Measurements from ENCODE around the gene SEC24D. TPM values are rescaled to one million over a fixed set of nuclear protein-coding genes. Genes with fewer than 3 reads are reported as not detected.

SEC24D gene
- total RNA-seq, 1 experiment from 2014 or later = 13.4 TPM

GRCh38 chr4:118769161-118769560 lies 66.8 kb downstream of the SEC24D start:
- H3K4me1 ChIP-seq (ENCODE audit: control insufficient read depth, insufficient read depth, low read length) = no peaks in the 10 kb centered on the region
- no peak overlapping the region for H3K4me3 ChIP-seq (ENCODE audit: low read depth in 2 of 2, low read length in 2 of 2)
- DNase-seq (ENCODE audit: low read depth, low spot score) = no peak
- in situ Hi-C loops (cut with HindIII; ENCODE audit: low pct_unique_long_range_greater_than_20kb, low sequenced_read_pairs) (no loop called here), intact Hi-C loops (cut with micrococcal nuclease; ENCODE audit: unreplicated experiment) (no loop called here)
- POLR2A ChIA-PET = no interaction called here
- CTCF ChIA-PET = no interaction called here
- TF ChIP-seq, protein P1, sequence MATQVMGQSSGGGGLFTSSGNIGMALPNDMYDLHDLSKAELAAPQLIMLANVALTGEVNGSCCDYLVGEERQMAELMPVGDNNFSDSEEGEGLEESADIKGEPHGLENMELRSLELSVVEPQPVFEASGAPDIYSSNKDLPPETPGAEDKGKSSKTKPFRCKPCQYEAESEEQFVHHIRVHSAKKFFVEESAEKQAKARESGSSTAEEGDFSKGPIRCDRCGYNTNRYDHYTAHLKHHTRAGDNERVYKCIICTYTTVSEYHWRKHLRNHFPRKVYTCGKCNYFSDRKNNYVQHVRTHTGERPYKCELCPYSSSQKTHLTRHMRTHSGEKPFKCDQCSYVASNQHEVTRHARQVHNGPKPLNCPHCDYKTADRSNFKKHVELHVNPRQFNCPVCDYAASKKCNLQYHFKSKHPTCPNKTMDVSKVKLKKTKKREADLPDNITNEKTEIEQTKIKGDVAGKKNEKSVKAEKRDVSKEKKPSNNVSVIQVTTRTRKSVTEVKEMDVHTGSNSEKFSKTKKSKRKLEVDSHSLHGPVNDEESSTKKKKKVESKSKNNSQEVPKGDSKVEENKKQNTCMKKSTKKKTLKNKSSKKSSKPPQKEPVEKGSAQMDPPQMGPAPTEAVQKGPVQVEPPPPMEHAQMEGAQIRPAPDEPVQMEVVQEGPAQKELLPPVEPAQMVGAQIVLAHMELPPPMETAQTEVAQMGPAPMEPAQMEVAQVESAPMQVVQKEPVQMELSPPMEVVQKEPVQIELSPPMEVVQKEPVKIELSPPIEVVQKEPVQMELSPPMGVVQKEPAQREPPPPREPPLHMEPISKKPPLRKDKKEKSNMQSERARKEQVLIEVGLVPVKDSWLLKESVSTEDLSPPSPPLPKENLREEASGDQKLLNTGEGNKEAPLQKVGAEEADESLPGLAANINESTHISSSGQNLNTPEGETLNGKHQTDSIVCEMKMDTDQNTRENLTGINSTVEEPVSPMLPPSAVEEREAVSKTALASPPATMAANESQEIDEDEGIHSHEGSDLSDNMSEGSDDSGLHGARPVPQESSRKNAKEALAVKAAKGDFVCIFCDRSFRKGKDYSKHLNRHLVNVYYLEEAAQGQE (IDR thresholded peaks at IDR 0.05; ENCODE audit: insufficient read depth in 1 of 2, low read depth in 2 of 2, low read length in 1 of 2) = no peak
- TF ChIP-seq POLR2AphosphoS5 (IDR thresholded peaks at IDR 0.05; ENCODE audit: low read depth, low read length) (no peak), TCF7L2 (IDR thresholded peaks at IDR 0.05; ENCODE audit: low read depth, low read length) (no peak), SIN3A (IDR thresholded peaks at IDR 0.05; ENCODE audit: borderline replicate concordance, insufficient read depth, low read depth, low read length) (no peak)
- TF ChIP-seq, protein P2, sequence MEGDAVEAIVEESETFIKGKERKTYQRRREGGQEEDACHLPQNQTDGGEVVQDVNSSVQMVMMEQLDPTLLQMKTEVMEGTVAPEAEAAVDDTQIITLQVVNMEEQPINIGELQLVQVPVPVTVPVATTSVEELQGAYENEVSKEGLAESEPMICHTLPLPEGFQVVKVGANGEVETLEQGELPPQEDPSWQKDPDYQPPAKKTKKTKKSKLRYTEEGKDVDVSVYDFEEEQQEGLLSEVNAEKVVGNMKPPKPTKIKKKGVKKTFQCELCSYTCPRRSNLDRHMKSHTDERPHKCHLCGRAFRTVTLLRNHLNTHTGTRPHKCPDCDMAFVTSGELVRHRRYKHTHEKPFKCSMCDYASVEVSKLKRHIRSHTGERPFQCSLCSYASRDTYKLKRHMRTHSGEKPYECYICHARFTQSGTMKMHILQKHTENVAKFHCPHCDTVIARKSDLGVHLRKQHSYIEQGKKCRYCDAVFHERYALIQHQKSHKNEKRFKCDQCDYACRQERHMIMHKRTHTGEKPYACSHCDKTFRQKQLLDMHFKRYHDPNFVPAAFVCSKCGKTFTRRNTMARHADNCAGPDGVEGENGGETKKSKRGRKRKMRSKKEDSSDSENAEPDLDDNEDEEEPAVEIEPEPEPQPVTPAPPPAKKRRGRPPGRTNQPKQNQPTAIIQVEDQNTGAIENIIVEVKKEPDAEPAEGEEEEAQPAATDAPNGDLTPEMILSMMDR (IDR thresholded peaks at IDR 0.05) = no peak
- no TSS peak for BruUV-seq (replicated peaks)
- no peaks in the 10 kb centered on the region for H3K9me3 ChIP-seq (ENCODE audit: control insufficient read depth, insufficient read depth, low read depth, low read length)
- peaks cover 3% of the 10 kb centered on the region; the same call in 1 of the 2 replicates for H3K36me3 ChIP-seq (ENCODE audit: control insufficient read depth, insufficient read depth, low read length)
- ATAC-seq = no peak
- no peaks in the 10 kb centered on the region for H3K27me3 ChIP-seq (ENCODE audit: control insufficient read depth, insufficient read depth, low read length)
- no peak overlapping the region for H3K27ac ChIP-seq (ENCODE audit: low read length)

GRCh38 chr4:118767109-118767508 lies 68.8 kb downstream of the SEC24D start:
- CTCF ChIA-PET = no interaction called here
- peaks cover 3% of the 10 kb centered on the region; the same call in 1 of the 2 replicates for H3K36me3 ChIP-seq (ENCODE audit: control insufficient read depth, insufficient read depth, low read length)
- in situ Hi-C loops (cut with HindIII; ENCODE audit: low pct_unique_long_range_greater_than_20kb, low sequenced_read_pairs) = no loop called here

More at GRCh38 chr4:118767109-118767508, 68.8 kb downstream of the SEC24D start:
- DNase-seq (ENCODE audit: low read depth, low spot score) = no peak
- no peak for ATAC-seq
- Histone ChIP-seq H3K4me3 (ENCODE audit: low read depth in 2 of 2, low read length in 2 of 2) (no peak overlapping the region), H3K4me1 (ENCODE audit: control insufficient read depth, insufficient read depth, low read length) (no peaks in the 10 kb centered on the region), H3K27ac (ENCODE audit: low read length) (no peak overlapping the region), H3K9me3 (ENCODE audit: control insufficient read depth, insufficient read depth, low read depth, low read length) (no peaks in the 10 kb centered on the region), H3K27me3 (ENCODE audit: control insufficient read depth, insufficient read depth, low read length) (no peaks in the 10 kb centered on the region)
- intact Hi-C loops (cut with micrococcal nuclease; ENCODE audit: unreplicated experiment) = no loop called here
- TF ChIP-seq SIN3A (IDR thresholded peaks at IDR 0.05; ENCODE audit: borderline replicate concordance, insufficient read depth, low read depth, low read length) (no peak), POLR2AphosphoS5 (IDR thresholded peaks at IDR 0.05; ENCODE audit: low read depth, low read length) (no peak), TCF7L2 (IDR thresholded peaks at IDR 0.05; ENCODE audit: low read depth, low read length) (no peak)
- TF ChIP-seq, protein P1 (IDR thresholded peaks at IDR 0.05; ENCODE audit: insufficient read depth in 1 of 2, low read depth in 2 of 2, low read length in 1 of 2) = no peak
- TF ChIP-seq, protein P2 (IDR thresholded peaks at IDR 0.05) = no peak
- no TSS peak for BruUV-seq (replicated peaks)
- POLR2A ChIA-PET = no interaction called here

Measured in Panc1 (cell line).